ENCODE data around the gene CEBPA. TPM values are rescaled to one million over a fixed set of nuclear protein-coding genes. Genes with fewer than 3 reads are reported as not detected.

Gene CEBPA
- total RNA-seq, 4 donors from 2014 or later, result 27.1 to 33.5 (median 31.5) TPM

GRCh38 chr19:33301144-33301899 is 1.0 kb downstream of the CEBPA start:
- Histone ChIP-seq H3K9me3 (no peaks in the 10 kb centered on the region), H3K4me1 (peaks cover 45 to 77% (median 47%) of the 10 kb centered on the region in 3 donors), H3K36me3 (no peaks in the 10 kb centered on the region), H3K4me3 (peak overlapping the region; percentile 78 to 94 (median 87)), H3K27me3 (peaks cover 0 to 34% (median 0%) of the 10 kb centered on the region in 4 donors), H3K27ac (peak overlapping the region; percentile 89 to 95 (median 90))
- no peak for TF ChIP-seq CTCF (IDR thresholded peaks at IDR 0.05)
- no peak for TF ChIP-seq POLR2A (IDR thresholded peaks at IDR 0.05)
- WGBS, 2 donors, result 2 to 20% methylated on average over 5 to 9 of the region's 91 CpGs
- DNase-seq, result no peak
- intact Hi-C loops (cut with DNase I), result loop anchor here (5.0 kb wide), 1 partner anchor 71 kb away; the partner anchor contains the start of gene CEBPG

DNA sequence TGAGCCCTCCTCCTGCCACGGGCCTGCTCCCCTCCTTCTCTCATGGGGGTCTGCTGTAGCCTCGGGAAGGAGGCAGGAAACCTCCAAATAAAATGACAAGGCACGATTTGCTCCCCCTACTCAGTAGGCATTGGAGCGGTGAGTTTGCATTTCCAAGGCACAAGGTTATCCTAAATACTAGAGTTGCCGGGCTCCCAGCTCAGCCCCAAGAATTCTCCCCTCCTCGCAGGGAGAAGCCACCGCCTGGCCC is 1.5 kb downstream of the CEBPA start:
- Histone ChIP-seq H3K4me1 (peaks cover 48 to 83% (median 50%) of the 10 kb centered on the region in 3 donors), H3K9me3 (no peaks in the 10 kb centered on the region), H3K27ac (peak overlapping the region; percentile 89 to 95 (median 90)), H3K27me3 (peaks cover 0 to 34% (median 0%) of the 10 kb centered on the region in 4 donors), H3K36me3 (no peaks in the 10 kb centered on the region), H3K4me3 (peak overlapping the region; percentile 78 to 94 (median 87))
- TF ChIP-seq CTCF (IDR thresholded peaks at IDR 0.05), result no peak
- TF ChIP-seq POLR2A (IDR thresholded peaks at IDR 0.05), result no peak
- intact Hi-C loops (cut with DNase I), result loop anchor here (5.0 kb wide), 1 partner anchor 71 kb away; the partner anchor contains the start of gene CEBPG
- no peak for DNase-seq
- WGBS, 2 donors, result 0 to 14% methylated on average over 4 to 5 of the region's 7 CpGs

GRCh38 chr19:33300009-33300893 is 2.1 kb downstream of the CEBPA start:
- no peaks in the 10 kb centered on the region for H3K36me3 ChIP-seq
- intact Hi-C loops (cut with DNase I), result loop anchor here (5.0 kb wide), 1 partner anchor 72 kb away; the partner anchor contains the start of gene CEBPG
- TF ChIP-seq POLR2A (IDR thresholded peaks at IDR 0.05), result no peak
- no peak for TF ChIP-seq CTCF (IDR thresholded peaks at IDR 0.05)
- 21% methylated on average over 11 to 21 of the region's 25 CpGs for WGBS, 2 donors
- H3K27me3 ChIP-seq, result peaks cover 0 to 34% (median 0%) of the 10 kb centered on the region in 4 donors
- DNase-seq, result no peak
- H3K4me3 ChIP-seq, result peak overlapping the region; percentile 78 to 94 (median 87)
- peak overlapping the region; percentile 89 to 95 (median 90) for H3K27ac ChIP-seq
- peaks cover 48 to 86% (median 50%) of the 10 kb centered on the region in 3 donors for H3K4me1 ChIP-seq
- no peaks in the 10 kb centered on the region for H3K9me3 ChIP-seq

- H3K4me1 ChIP-seq, result peaks cover 46 to 93% (median 47%) of the 10 kb centered on the region in 3 donors
- 63 to 76% methylated on average over 3 to 6 of the region's 8 CpGs for WGBS, 2 donors
- peak overlapping the region; percentile 89 to 95 (median 90) for H3K27ac ChIP-seq
- H3K4me3 ChIP-seq, result peak overlapping the region; percentile 78 to 94 (median 87)
- no peak for TF ChIP-seq CTCF (IDR thresholded peaks at IDR 0.05)
- no peak for TF ChIP-seq POLR2A (IDR thresholded peaks at IDR 0.05)
- intact Hi-C loops (cut with DNase I), result no loop called here
- DNase-seq, result no peak
- no peaks in the 10 kb centered on the region for H3K9me3 ChIP-seq
- H3K36me3 ChIP-seq, result no peaks in the 10 kb centered on the region
- peaks cover 0 to 34% (median 0%) of the 10 kb centered on the region in 4 donors for H3K27me3 ChIP-seq
These were observed 3.2 kb downstream of the CEBPA start for GRCh38 chr19:33299051-33299688.

All from esophagus squamous epithelium (tissue), 5 donors.